ENCODE data around the gene TMCC1. TPM values are rescaled to one million over a fixed set of nuclear protein-coding genes. Genes with fewer than 3 reads are reported as not detected.
"Not testable (repeated sequence)": the region's sequence is repeated elsewhere in the genome, so short reads cannot be mapped to it uniquely, and the experiment has no call there.

TMCC1 gene
- total RNA-seq, 2 experiments from 2014 or later, result 15.2 TPM

- H3K36me3 Mint-ChIP-seq, result no peaks in the 10 kb centered on the region
- H3K27me3 Mint-ChIP-seq, result no peaks in the 10 kb centered on the region
- no peak overlapping the region for H3K27ac Mint-ChIP-seq
- H3K9me3 Mint-ChIP-seq, result no peaks in the 10 kb centered on the region
- H3K4me1 Mint-ChIP-seq, result peaks cover 25% of the 10 kb centered on the region
- H3K4me3 Mint-ChIP-seq, result no peak overlapping the region
- no peak for DNase-seq
These were observed 100.2 kb downstream of the TMCC1 start for GRCh38 chr3:129793319-129793718.

GRCh38 chr3:129783470-129783869 is 110.0 kb downstream of the TMCC1 start:
- peaks cover 5% of the 10 kb centered on the region for H3K36me3 Mint-ChIP-seq
- peaks cover 2% of the 10 kb centered on the region for H3K4me1 Mint-ChIP-seq
- H3K27me3 Mint-ChIP-seq, result no peaks in the 10 kb centered on the region
- DNase-seq, result no peak
- H3K4me3 Mint-ChIP-seq, result no peak overlapping the region
- no peaks in the 10 kb centered on the region for H3K9me3 Mint-ChIP-seq
- no peak overlapping the region for H3K27ac Mint-ChIP-seq

- no peaks in the 10 kb centered on the region for H3K9me3 Mint-ChIP-seq
These were observed 114.6 kb downstream of the TMCC1 start for GRCh38 chr3:129778871-129779270.

GRCh38 chr3:129777806-129778205 is 115.7 kb downstream of the TMCC1 start:
- Mint-ChIP-seq H3K27me3 (no peaks in the 10 kb centered on the region), H3K27ac (no peak overlapping the region)

More at GRCh38 chr3:129778871-129779270, 114.6 kb downstream of the TMCC1 start:
- H3K4me1 Mint-ChIP-seq, result peaks cover 2% of the 10 kb centered on the region
- peaks cover 9% of the 10 kb centered on the region for H3K36me3 Mint-ChIP-seq
- no peak overlapping the region for H3K27ac Mint-ChIP-seq
- H3K27me3 Mint-ChIP-seq, result no peaks in the 10 kb centered on the region
- no peak overlapping the region for H3K4me3 Mint-ChIP-seq
- DNase-seq, result no peak

GRCh38 chr3:129775870-129776269 is 117.6 kb downstream of the TMCC1 start:
- no peaks in the 10 kb centered on the region for H3K27me3 Mint-ChIP-seq
- H3K36me3 Mint-ChIP-seq, result peaks cover 8% of the 10 kb centered on the region
- H3K4me1 Mint-ChIP-seq, result peaks cover 2% of the 10 kb centered on the region
- DNase-seq, result no peak
- no peaks in the 10 kb centered on the region for H3K9me3 Mint-ChIP-seq
- no peak overlapping the region for H3K27ac Mint-ChIP-seq
- H3K4me3 Mint-ChIP-seq, result no peak overlapping the region

More at GRCh38 chr3:129777806-129778205, 115.7 kb downstream of the TMCC1 start:
- Mint-ChIP-seq H3K4me3 (no peak overlapping the region), H3K4me1 (peaks cover 2% of the 10 kb centered on the region), H3K36me3 (peaks cover 7% of the 10 kb centered on the region), H3K9me3 (no peaks in the 10 kb centered on the region)
- DNase-seq, result no peak

GRCh38 chr3:129773691-129774663 is 119.5 kb downstream of the TMCC1 start:
- Mint-ChIP-seq H3K4me3 (no peak overlapping the region), H3K9me3 (no peaks in the 10 kb centered on the region), H3K36me3 (peaks cover 8% of the 10 kb centered on the region), H3K4me1 (peaks cover 2% of the 10 kb centered on the region), H3K27ac (no peak overlapping the region), H3K27me3 (no peaks in the 10 kb centered on the region)
- no peak for DNase-seq

GRCh38 chr3:129770604-129771003 is 122.9 kb downstream of the TMCC1 start:
- Mint-ChIP-seq H3K9me3 (no peaks in the 10 kb centered on the region), H3K27ac (no peak overlapping the region), H3K4me3 (no peak overlapping the region), H3K4me1 (peaks cover 2% of the 10 kb centered on the region), H3K36me3 (peaks cover 6% of the 10 kb centered on the region), H3K27me3 (no peaks in the 10 kb centered on the region)
- DNase-seq, result no peak

GRCh38 chr3:129769616-129770015 is 123.9 kb downstream of the TMCC1 start:
- DNase-seq, result no peak
- Mint-ChIP-seq H3K27ac (no peak overlapping the region), H3K4me3 (no peak overlapping the region), H3K4me1 (no peaks in the 10 kb centered on the region), H3K36me3 (peaks cover 5% of the 10 kb centered on the region), H3K9me3 (no peaks in the 10 kb centered on the region), H3K27me3 (no peaks in the 10 kb centered on the region)

- Mint-ChIP-seq H3K4me1 (no peaks in the 10 kb centered on the region), H3K4me3 (no peak overlapping the region), H3K36me3 (peaks cover 2% of the 10 kb centered on the region), H3K9me3 (no peaks in the 10 kb centered on the region), H3K27ac (no peak overlapping the region), H3K27me3 (no peaks in the 10 kb centered on the region)
- no peak for DNase-seq
These were observed 124.8 kb downstream of the TMCC1 start for GRCh38 chr3:129768728-129769127.

- Mint-ChIP-seq H3K4me3 (no peak overlapping the region), H3K36me3 (peaks cover 4% of the 10 kb centered on the region), H3K27me3 (no peaks in the 10 kb centered on the region), H3K27ac (no peak overlapping the region), H3K9me3 (no peaks in the 10 kb centered on the region), H3K4me1 (no peaks in the 10 kb centered on the region)
- DNase-seq, result no peak
These were observed 127.4 kb downstream of the TMCC1 start for GRCh38 chr3:129766135-129766534.

- Mint-ChIP-seq H3K9me3 (no peaks in the 10 kb centered on the region), H3K36me3 (peaks cover 4% of the 10 kb centered on the region), H3K4me3 (no peak overlapping the region), H3K4me1 (no peaks in the 10 kb centered on the region), H3K27me3 (no peaks in the 10 kb centered on the region), H3K27ac (no peak overlapping the region)
- DNase-seq, result no peak
These were observed 129.4 kb downstream of the TMCC1 start for GRCh38 chr3:129764090-129764489.

- no peak for DNase-seq
- peaks cover 3% of the 10 kb centered on the region for H3K9me3 Mint-ChIP-seq
- H3K4me1 Mint-ChIP-seq, result peaks cover 1% of the 10 kb centered on the region
- no peak overlapping the region for H3K4me3 Mint-ChIP-seq
- H3K27ac Mint-ChIP-seq, result no peak overlapping the region
- H3K36me3 Mint-ChIP-seq, result peaks cover 16% of the 10 kb centered on the region
- no peaks in the 10 kb centered on the region for H3K27me3 Mint-ChIP-seq
These were observed 134.7 kb downstream of the TMCC1 start for GRCh38 chr3:129758785-129759320.

GRCh38 chr3:129758306-129758705 is 135.2 kb downstream of the TMCC1 start:
- no peaks in the 10 kb centered on the region for H3K27me3 Mint-ChIP-seq
- no peak overlapping the region for H3K4me3 Mint-ChIP-seq
- no peak for DNase-seq
- peaks cover 18% of the 10 kb centered on the region for H3K36me3 Mint-ChIP-seq
- no peak overlapping the region for H3K27ac Mint-ChIP-seq
- H3K9me3 Mint-ChIP-seq, result peaks cover 4% of the 10 kb centered on the region
- peaks cover 1% of the 10 kb centered on the region for H3K4me1 Mint-ChIP-seq

GRCh38 chr3:129756871-129757270 is 136.6 kb downstream of the TMCC1 start:
- Mint-ChIP-seq H3K4me1 (peaks cover 1% of the 10 kb centered on the region), H3K36me3 (peaks cover 31% of the 10 kb centered on the region), H3K27me3 (no peaks in the 10 kb centered on the region), H3K27ac (no peak overlapping the region), H3K4me3 (no peak overlapping the region), H3K9me3 (peaks cover 15% of the 10 kb centered on the region)
- DNase-seq, result no peak

GRCh38 chr3:129751105-129751504 is 142.4 kb downstream of the TMCC1 start:
- Mint-ChIP-seq H3K4me1 (peaks cover 20% of the 10 kb centered on the region), H3K9me3 (peaks cover 15% of the 10 kb centered on the region), H3K36me3 (peaks cover 24% of the 10 kb centered on the region)
- not testable (repeated sequence) for H3K27me3 Mint-ChIP-seq, H3K27ac Mint-ChIP-seq, H3K4me3 Mint-ChIP-seq, DNase-seq
